HepG2 (cell line): ENCODE measurements around the gene BPI. TPM values are rescaled to one million over a fixed set of nuclear protein-coding genes. Genes with fewer than 3 reads are reported as not detected.

Experiments
- ATAC-seq: fragments of 200-7000 bp; cut with Tn5 transposase; 3 replicates; pipeline ENCODE4 v1.9.1; 2020; ENCODE audit warnings: mild to moderate bottlenecking, moderate library complexity
- BruUV-seq: library from RNA; stranded (reverse); fragments of 400-500 nt; replicated peaks from 2 replicates; lab custom pipeline; 2021; lab: Mats Ljungman, UMichigan
- CTCF ChIA-PET: fragments of 300-600 bp; formaldehyde crosslinking; extraction: SDS; loops from one replicate; lab custom pipeline; 2021; ENCODE audit warnings: low total read pairs, inconsistent platforms, low intra/inter-chr PET ratio; lab: Yijun Ruan, JAX
- POLR2A ChIA-PET: fragments of 350-600 bp; sonication (Branson Sonifier 250); formaldehyde crosslinking; loops from one replicate; lab custom pipeline; 2020; ENCODE audit warnings: antibody characterized with exemption, inconsistent platforms; lab: Yijun Ruan, JAX
- DNase-seq: peaks from one replicate; pipeline ENCODE4 v3.0.0-alpha.2; 2015; ENCODE audit warnings: low spot score
- FAIRE-seq: peaks from 3 replicates; lab custom pipeline; 2011; peaks lifted over from hg19 to GRCh38; lab: Jason Lieb, UNC
- H2AFZ ChIP-seq: one replicate; pipeline ENCODE4 v1.6.1; 2011; ENCODE audit warnings: low read length, inconsistent platforms
- H3K27ac ChIP-seq: fragments of 300-600 bp; 3 replicates; pipeline ENCODE4 v1.8.0; 2011; ENCODE audit warnings: mixed run types, mild to moderate bottlenecking, mixed read lengths, low read length, inconsistent platforms; ENCODE audit not compliant: insufficient read depth; ENCODE audit errors: extremely low read length
- H3K27me3 ChIP-seq, 2 experiments: fragments of 200-600 bp in 1 of 2; 2 replicates in 1 of 2; 3 replicates in 1 of 2; pipeline versions ENCODE4 v1.6.0 to v1.8.0; 2011; ENCODE audit warnings: low read length in 2 of 2, mild to moderate bottlenecking in 2 of 2, moderate library complexity in 2 of 2, inconsistent platforms in 1 of 2; ENCODE audit not compliant: insufficient read depth in 2 of 2, control insufficient read depth in 1 of 2
- H3K36me3 ChIP-seq, 2 experiments: fragments of 200-600 bp in 1 of 2; replicated peaks in 1 of 2; 2 replicates in 1 of 2; 3 replicates in 1 of 2; pipeline versions ENCODE4 v1.5.1 to v1.8.0; 2011; ENCODE audit warnings: low read length in 2 of 2, inconsistent platforms in 1 of 2; ENCODE audit not compliant: insufficient read depth in 2 of 2, control insufficient read depth in 1 of 2
- H3K4me1 ChIP-seq: 2 replicates; pipeline ENCODE4 v1.5.1; 2012; ENCODE audit warnings: low read length, inconsistent platforms; ENCODE audit not compliant: insufficient read depth
- H3K4me2 ChIP-seq: 2 replicates; pipeline ENCODE4 v1.6.0; 2011; ENCODE audit warnings: low read depth, low read length, inconsistent platforms
- H3K4me3 ChIP-seq, 3 experiments: fragments of 200-600 bp in 1 of 3; sonication (generic), shearing (Covaris generic) in 1 of 3; replicated peaks in 1 of 3; 2 replicates each; pipeline ENCODE4 v1.5.1; 2011 to 2016; ENCODE audit warnings: low read length in 3 of 3, inconsistent platforms in 2 of 3, low read depth in 2 of 3, mild to moderate bottlenecking in 2 of 3, control low read depth in 1 of 3, mixed read lengths in 1 of 3; ENCODE audit not compliant: insufficient read depth in 1 of 3
- H3K79me2 ChIP-seq: one replicate; pipeline ENCODE4 v1.6.1; 2011; ENCODE audit warnings: low read length, inconsistent platforms; ENCODE audit not compliant: insufficient read depth
- H3K9ac ChIP-seq: 2 replicates; pipeline ENCODE4 v1.6.0; 2011; ENCODE audit warnings: mild to moderate bottlenecking, low read depth, low read length, inconsistent platforms; ENCODE audit not compliant: insufficient read depth
- H3K9me3 ChIP-seq: 2 replicates; pipeline ENCODE4 v1.5.1; 2012; ENCODE audit warnings: mild to moderate bottlenecking, low read length
- H4K20me1 ChIP-seq: 2 replicates; pipeline ENCODE4 v1.6.0; 2011; ENCODE audit warnings: inconsistent platforms, mild to moderate bottlenecking, low read length, moderate library complexity; ENCODE audit not compliant: insufficient read depth
- ATF1 ChIP-seq: IDR thresholded peaks from 2 replicates; pipeline ENCODE4 v1.6.1; 2016; ENCODE audit warnings: mild to moderate bottlenecking, control low read depth
- CREM ChIP-seq, 2 experiments: sonication (generic) in 1 of 2; formaldehyde crosslinking in 1 of 2; IDR thresholded peaks; 2 replicates each; pipeline versions ENCODE4 v1.4.0 to v1.6.1; 2016 to 2020; ENCODE audit warnings: antibody characterized with exemption in 1 of 2, mild to moderate bottlenecking in 1 of 2, missing genetic modification reagents in 1 of 2
- GABPB1 ChIP-seq: IDR thresholded peaks from 2 replicates; pipeline ENCODE4 v1.6.1; 2016; ENCODE audit warnings: mild to moderate bottlenecking, missing genetic modification reagents, moderate library complexity, missing compliant biosample characterization
- HCFC1 ChIP-seq: fragments of 150-350 bp; IDR thresholded peaks from 2 replicates; pipeline ENCODE4 v1.6.1; 2014; ENCODE audit warnings: low read depth, low read length
- KLF9 ChIP-seq: IDR thresholded peaks from 2 replicates; pipeline ENCODE4 v1.6.1; 2016; ENCODE audit warnings: low read depth
- MAFF ChIP-seq: IDR thresholded peaks from 2 replicates; pipeline ENCODE4 v1.6.1; 2011; ENCODE audit warnings: low read depth, low read length, improper control_type of control experiment
- MAFK ChIP-seq, 2 experiments: IDR thresholded peaks in 1 of 2; conservative IDR thresholded peaks in 1 of 2; 2 replicates each; pipeline ENCODE4 v1.6.1; 2011; ENCODE audit warnings: improper control_type of control experiment in 2 of 2, low read length in 2 of 2
- NFYB ChIP-seq: sonication (generic); formaldehyde crosslinking; IDR thresholded peaks from 2 replicates; pipeline ENCODE4 v1.4.0; 2020; ENCODE audit warnings: missing genetic modification reagents
- NFYC ChIP-seq: IDR thresholded peaks from 2 replicates; pipeline ENCODE4 v1.6.1; 2016; ENCODE audit warnings: missing genetic modification reagents, missing compliant biosample characterization
- NR2C2 ChIP-seq: sonication (generic); formaldehyde crosslinking; IDR thresholded peaks from 2 replicates; pipeline ENCODE4 v1.4.0; 2020; ENCODE audit warnings: missing genetic modification reagents, mild to moderate bottlenecking, moderate library complexity, borderline replicate concordance
- PBX2 ChIP-seq: IDR thresholded peaks from 2 replicates; pipeline ENCODE4 v1.6.1; 2016; ENCODE audit warnings: control low read depth
- SNAPC2 ChIP-seq: sonication (generic); formaldehyde crosslinking; IDR thresholded peaks from 2 replicates; pipeline ENCODE4 v1.8.1; 2022; ENCODE audit warnings: mild to moderate bottlenecking, missing genetic modification reagents
- SP2 ChIP-seq: sonication (generic); formaldehyde crosslinking; IDR thresholded peaks from 2 replicates; pipeline ENCODE4 v1.5.1; 2020; ENCODE audit warnings: mild to moderate bottlenecking, missing genetic modification reagents
- SRF ChIP-seq: IDR thresholded peaks from 2 replicates; pipeline ENCODE4 v1.6.1; 2011; ENCODE audit warnings: mild to moderate bottlenecking, low read depth, low read length, moderate library complexity
- STAG1 ChIP-seq: sonication (generic); formaldehyde crosslinking; IDR thresholded peaks from 2 replicates; pipeline ENCODE4 v1.4.0; 2020; ENCODE audit warnings: missing genetic modification reagents
- THAP11 ChIP-seq: IDR thresholded peaks from 2 replicates; pipeline ENCODE4 v1.6.1; 2016; ENCODE audit warnings: missing biosample characterization, missing genetic modification reagents
- YEATS2 ChIP-seq: sonication (generic); formaldehyde crosslinking; IDR thresholded peaks from 2 replicates; pipeline ENCODE4 v1.4.0; 2020; ENCODE audit warnings: missing genetic modification reagents, borderline replicate concordance
- ZBTB21 ChIP-seq: sonication (generic); formaldehyde crosslinking; IDR thresholded peaks from 2 replicates; pipeline ENCODE4 v1.4.0; 2020; ENCODE audit warnings: missing genetic modification reagents
- ZNF367 ChIP-seq: sonication (generic); formaldehyde crosslinking; IDR thresholded peaks from 2 replicates; pipeline ENCODE4 v1.4.0; 2020; ENCODE audit warnings: missing genetic modification reagents, borderline replicate concordance
- ZNF644 ChIP-seq: IDR thresholded peaks from 2 replicates; pipeline ENCODE4 v1.6.1; 2016; ENCODE audit warnings: low read depth
- WGBS: methylation state at CpG from one replicate; pipeline ENCODE4 v1.1.6; 2017; ENCODE audit warnings: low lambda C conversion rate; 5-methylcytosine and 5-hydroxymethylcytosine counted together
- in situ Hi-C: cut with HindIII; loops from 2 replicates; pipeline ENCODE4 v1.10.0; 2017; ENCODE audit warnings: low pct_unique_long_range_greater_than_20kb; ENCODE audit not compliant: extremely low pct_ligation_motif_present
- intact Hi-C: fragments of 100-400 bp; cut with micrococcal nuclease; formaldehyde crosslinking; loops from one replicate; pipeline ENCODE4 v1.10.0; 2022; ENCODE audit not compliant: unreplicated experiment
- polyA plus RNA-seq, 8 experiments: library from polyadenylated mRNA; depleted of rRNA in 3 of 8; stranded (reverse) in 7 of 8; unstranded in 1 of 8; fragments of >200 nt; fragmentation: Illumina TruSeq in 4 of 8; extraction: Trizol in 4 of 8; gene quantifications; 2 replicates each; pipeline versions ENCODE4 v1.2.1 to v1.2.3, GENCODE V29; 2011 to 2016; ENCODE audit warnings: low read depth in 4 of 8, missing spikeins in 1 of 8, mixed read lengths in 1 of 8; ENCODE audit not compliant: insufficient read depth in 1 of 8
- total RNA-seq, 5 experiments: library from RNA; depleted of rRNA; stranded (reverse); fragments of >200 nt; fragmentation: Illumina TruSeq; extraction: Trizol; gene quantifications; 2 replicates each; pipeline ENCODE4 v1.2.3, GENCODE V29; 2016; ENCODE audit warnings: low read depth in 1 of 5

BPI gene
- total and polyA plus RNA-seq, 2 of the 13 experiments (the other 11 are each of a cell fraction or from before 2014, with no cell fraction given), result not detected

- in situ Hi-C loops (no loop called here), intact Hi-C loops (no loop called here)
- no peak for DNase-seq
- H3K36me3 ChIP-seq, result no peaks in the 10 kb centered on the region
- no peak overlapping the region for H3K4me3 ChIP-seq
- POLR2A ChIA-PET, result no interaction called here
- no peak overlapping the region for H3K9ac ChIP-seq
- ATAC-seq, result no peak; the same call in 2 of the 3 replicates
- H3K27me3 ChIP-seq, result no peaks in the 10 kb centered on the region; a peak in 1 of 5 replicates
- no peak overlapping the region for H3K27ac ChIP-seq
- CTCF ChIA-PET, result no interaction called here
- BruUV-seq, result no TSS peak
- 51% methylated on average over 8 of the region's 8 CpGs for WGBS
- H2AFZ ChIP-seq, result no peak overlapping the region
- TF ChIP-seq MAFK (conservative IDR thresholded peaks at IDR 0.05 in 1 of 2, IDR thresholded peaks at IDR 0.05 in 1 of 2; ENCODE audit: low read length in 2 of 2) (peak; percentile 69 to 81), MAFF (peak; percentile 83), KLF9 (CRISPR knock-in tag) (no peak), STAG1 (no peak)
- no peaks in the 10 kb centered on the region for H3K4me1 ChIP-seq
- H3K79me2 ChIP-seq, result no peaks in the 10 kb centered on the region
- no peak for FAIRE-seq
- H3K9me3 ChIP-seq, result no peaks in the 10 kb centered on the region
- no peak overlapping the region for H3K4me2 ChIP-seq
- no peaks in the 10 kb centered on the region for H4K20me1 ChIP-seq
Measured at GRCh38 chr20:38363004-38363747, 59.2 kb downstream of the BPI start.

DNA sequence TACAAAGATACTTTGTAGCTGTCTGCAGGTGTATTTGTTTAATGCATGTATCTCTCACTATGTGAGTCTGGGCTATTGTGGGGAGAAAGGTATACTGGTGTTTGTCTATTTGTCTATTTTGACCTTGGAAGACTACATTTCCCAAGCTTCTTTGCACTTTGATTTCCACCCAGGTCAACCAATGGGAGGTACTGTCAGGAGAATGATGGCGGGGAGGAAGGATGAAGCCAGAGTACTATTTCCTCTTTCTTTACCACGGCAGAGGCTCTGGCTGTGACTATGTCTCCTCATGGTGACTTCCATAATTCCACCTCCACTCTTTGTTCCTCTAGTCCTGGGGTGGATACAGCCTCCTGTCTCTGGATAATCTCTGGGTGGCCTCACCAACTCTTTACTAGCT is 65.4 kb downstream of the BPI start:
- ChIA-PET POLR2A (no interaction called here), CTCF (no interaction called here)
- DNase-seq, result peak; percentile 47
- in situ Hi-C loops (no loop called here), intact Hi-C loops (no loop called here)
- 37% methylated on average over 2 of the region's 2 CpGs for WGBS
- H3K79me2 ChIP-seq, result no peaks in the 10 kb centered on the region
- ATAC-seq, result peak; percentile 56
- H3K27ac ChIP-seq, result no peak overlapping the region
- H3K4me2 ChIP-seq, result peak overlapping the region; percentile 25
- FAIRE-seq, result no peak
- H3K9ac ChIP-seq, result no peak overlapping the region
- no peak overlapping the region for H3K4me3 ChIP-seq
- H4K20me1 ChIP-seq, result no peaks in the 10 kb centered on the region
- no TSS peak for BruUV-seq
- no peaks in the 10 kb centered on the region for H3K4me1 ChIP-seq
- H3K27me3 ChIP-seq, result peaks cover 0 to 3% of the 10 kb centered on the region in 2 experiments; a peak in 1 of 5 replicates
- H2AFZ ChIP-seq, result no peak overlapping the region
- H3K36me3 ChIP-seq, result no peaks in the 10 kb centered on the region
- H3K9me3 ChIP-seq, result no peaks in the 10 kb centered on the region
- TF ChIP-seq HCFC1 (peak; percentile 42; the same call in 1 of the 2 replicates), ZBTB21 (CRISPR knock-in tag) (no peak), NFYB (peak; percentile 83), NR2C2 (CRISPR knock-in tag) (peak; percentile 74; the same call in 1 of the 2 replicates), THAP11 (CRISPR knock-in tag) (peak; percentile 97), YEATS2 (no peak), SNAPC2 (CRISPR knock-in tag) (no peak), PBX2 (CRISPR knock-in tag) (peak; percentile 60; the same call in 1 of the 2 replicates), ZNF367 (CRISPR knock-in tag) (no peak), ATF1 (CRISPR knock-in tag) (0 out of 2 replicates have a peak, but pooled peaks have one; percentile 48), CREM (IDR thresholded peaks at IDR 0.05) (peak; percentile 18; the same call in 1 of the 2 replicates), CREM (CRISPR knock-in tag; IDR thresholded peaks at IDR 0.05) (no peak), NFYC (CRISPR knock-in tag) (peak; percentile 85), SP2 (CRISPR knock-in tag) (peak; percentile 68), ZNF644 (CRISPR knock-in tag) (0 out of 2 replicates have a peak, but pooled peaks have one; percentile 33), GABPB1 (CRISPR knock-in tag) (peak; percentile 75), SRF (no peak)
